A673 (cell line): Measurements from ENCODE around the gene HNF1A. TPM values are rescaled to one million over a fixed set of nuclear protein-coding genes. Genes with fewer than 3 reads are reported as not detected.

Experiments
- BruUV-seq: library from RNA; stranded (reverse); fragments of 400-500 nt; replicated peaks from 2 replicates; lab custom pipeline; 2021; lab: Mats Ljungman, UMichigan
- CTCF ChIA-PET: fragments of 300-600 bp; sonication (Branson Sonifier 250); formaldehyde crosslinking; loops from one replicate; lab custom pipeline; 2022; ENCODE audit warnings: antibody characterized with exemption; lab: Charles Lee
- POLR2A ChIA-PET: fragments of 300-600 bp; sonication (Branson Sonifier 250); formaldehyde crosslinking; loops from one replicate; lab custom pipeline; 2022; ENCODE audit warnings: antibody characterized with exemption; ENCODE audit not compliant: low non-redundant PET; lab: Charles Lee
- DNase-seq: peaks from one replicate; pipeline ENCODE4 v3.0.0-alpha.2; 2015; ENCODE audit warnings: low spot score
- H3K27ac ChIP-seq: fragments of 200-600 bp; sonication (generic); 2 replicates; pipeline ENCODE4 v1.5.1; 2016; ENCODE audit warnings: mixed run types, low read depth, mild to moderate bottlenecking, mixed read lengths, antibody characterized with exemption, low read length; ENCODE audit not compliant: poor library complexity, severe bottlenecking
- H3K27me3 ChIP-seq: fragments of 200-600 bp; sonication (generic); replicated peaks from 2 replicates; pipeline ENCODE4 v1.6.1; 2017; ENCODE audit warnings: mixed run types, low read depth, mild to moderate bottlenecking, mixed read lengths, antibody characterized with exemption, low read length; ENCODE audit not compliant: insufficient read depth, poor library complexity
- H3K36me3 ChIP-seq: fragments of 200-600 bp; sonication (generic); 2 replicates; pipeline ENCODE4 v1.6.1; 2016; ENCODE audit warnings: mixed run types, mild to moderate bottlenecking, mixed read lengths, antibody characterized with exemption, low read length; ENCODE audit not compliant: insufficient read depth, poor library complexity, severe bottlenecking
- H3K4me1 ChIP-seq: fragments of 200-600 bp; sonication (generic); 2 replicates; pipeline ENCODE4 v1.6.1; 2017; ENCODE audit warnings: mixed run types, mild to moderate bottlenecking, mixed read lengths, antibody characterized with exemption, low read length; ENCODE audit not compliant: insufficient read depth, poor library complexity, severe bottlenecking
- H3K4me3 ChIP-seq: fragments of 200-600 bp; sonication (generic); 2 replicates; pipeline ENCODE4 v1.5.1; 2016; ENCODE audit warnings: low read depth, mixed run types, mild to moderate bottlenecking, mixed read lengths, low read length; ENCODE audit not compliant: poor library complexity, severe bottlenecking
- H3K9me3 ChIP-seq: fragments of 200-600 bp; sonication (generic); 2 replicates; pipeline ENCODE4 v1.6.1; 2016; ENCODE audit warnings: mixed run types, low read depth, mild to moderate bottlenecking, mixed read lengths, antibody characterized with exemption, low read length; ENCODE audit not compliant: poor library complexity, severe bottlenecking
- CTCF ChIP-seq: fragments of 300-800, 200-600 bp; sonication (generic); conservative IDR thresholded peaks from 2 replicates; pipeline ENCODE4 v1.5.1; 2017; ENCODE audit warnings: low read depth, mild to moderate bottlenecking, antibody characterized with exemption, low read length, moderate library complexity, mixed read lengths
- EZH2 ChIP-seq: fragments of 200-600 bp; sonication (generic); IDR thresholded peaks from 2 replicates; pipeline ENCODE4 v1.6.1; 2017; ENCODE audit warnings: borderline replicate concordance, low read depth, mild to moderate bottlenecking, mixed read lengths, antibody characterized with exemption, low read length; ENCODE audit not compliant: poor library complexity, severe bottlenecking
- intact Hi-C: fragments of 100-400 bp; cut with micrococcal nuclease; formaldehyde crosslinking; loops from one replicate; pipeline ENCODE4 v1.10.0; 2022; ENCODE audit not compliant: unreplicated experiment
- total RNA-seq: library from RNA; stranded (reverse); gene quantifications from 2 replicates; pipeline ENCODE4 v1.2.3, GENCODE V29; 2021

HNF1A gene
- total RNA-seq, 1 experiment from 2014 or later = not detected

- no peaks in the 10 kb centered on the region for H3K36me3 ChIP-seq
- intact Hi-C loops = no loop called here
- POLR2A ChIA-PET = no interaction called here
- no peak overlapping the region for H3K4me3 ChIP-seq
- H3K27ac ChIP-seq = no peak overlapping the region
- no TSS peak for BruUV-seq
- CTCF ChIA-PET = no interaction called here
- H3K4me1 ChIP-seq = peaks cover 7% of the 10 kb centered on the region
- no peaks in the 10 kb centered on the region for H3K9me3 ChIP-seq
- H3K27me3 ChIP-seq = no peaks in the 10 kb centered on the region
- DNase-seq = no peak
- TF ChIP-seq CTCF (no peak), EZH2 (no peak)
These were observed 15.8 kb upstream of the HNF1A start for GRCh38 chr12:120962532-120963020.

GRCh38 chr12:120964298-120964697 is 14.0 kb upstream of the HNF1A start:
- Histone ChIP-seq H3K36me3 (no peaks in the 10 kb centered on the region), H3K9me3 (no peaks in the 10 kb centered on the region), H3K27me3 (no peaks in the 10 kb centered on the region), H3K27ac (no peak overlapping the region), H3K4me3 (no peak overlapping the region), H3K4me1 (peaks cover 7% of the 10 kb centered on the region)
- intact Hi-C loops = no loop called here
- no peak for TF ChIP-seq CTCF
- no peak for TF ChIP-seq EZH2
- no peak for DNase-seq
- POLR2A ChIA-PET = no interaction called here
- CTCF ChIA-PET = no interaction called here
- BruUV-seq = no TSS peak

GRCh38 chr12:120965534-120966091 is 12.7 kb upstream of the HNF1A start:
- intact Hi-C loops = no loop called here
- TF ChIP-seq EZH2 (no peak), CTCF (no peak)
- Histone ChIP-seq H3K4me1 (peaks cover 7% of the 10 kb centered on the region), H3K27ac (no peak overlapping the region), H3K4me3 (no peak overlapping the region), H3K36me3 (no peaks in the 10 kb centered on the region), H3K9me3 (no peaks in the 10 kb centered on the region), H3K27me3 (no peaks in the 10 kb centered on the region)
- BruUV-seq = no TSS peak
- POLR2A ChIA-PET = no interaction called here
- DNase-seq = no peak
- CTCF ChIA-PET = no interaction called here
